ENCODE data around the gene WAPL. TPM values are rescaled to one million over a fixed set of nuclear protein-coding genes. Genes with fewer than 3 reads are reported as not detected.

WAPL gene
- total and polyA plus RNA-seq, 2 of the 4 experiments (the other 2 are of a cell fraction) = 11.5 to 31.7 TPM

DNA sequence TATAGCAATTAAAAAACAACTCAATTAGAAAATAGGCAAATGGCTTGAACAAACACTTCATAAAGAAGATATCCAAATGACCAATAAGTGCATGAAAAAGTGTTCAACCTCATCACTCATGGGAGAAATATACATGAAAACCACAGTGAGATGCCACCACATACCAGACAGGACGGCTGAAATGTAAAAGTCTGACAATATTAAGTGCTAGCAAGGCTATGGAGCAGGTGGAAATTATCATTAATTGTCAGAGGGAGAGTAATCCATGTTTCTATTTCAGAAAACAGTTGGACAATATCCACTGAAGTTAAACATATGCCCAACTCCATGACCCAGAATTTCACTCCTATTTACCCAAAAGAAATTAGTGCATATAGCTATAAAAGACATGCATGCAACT, 112.4 kb downstream of the WAPL start:
- POLR2A ChIA-PET (ENCODE audit: unreplicated experiment) = no interaction called here
- Histone ChIP-seq H2AK5ac (ENCODE audit: low read depth, low read length) (no peak overlapping the region), H3K36me3 (ENCODE audit: control insufficient read depth, insufficient read depth, low read length) (no peaks in the 10 kb centered on the region), H3K14ac (replicated peaks; ENCODE audit: low read depth, low read length) (no peak overlapping the region), H3K9ac (ENCODE audit: low read depth, low read length) (no peak overlapping the region), H2BK120ac (ENCODE audit: low read depth, low read length) (no peak overlapping the region), H3K27ac (ENCODE audit: insufficient read depth, low read length) (no peak overlapping the region), H3K56ac (ENCODE audit: extremely low read depth, insufficient read depth, low read length) (no peak overlapping the region), H2BK20ac (ENCODE audit: low read depth, low read length) (no peak overlapping the region), H3K4me2 (ENCODE audit: low read depth, low read length) (no peak overlapping the region), H3K4me1 (ENCODE audit: control insufficient read depth, insufficient read depth, low read length) (peaks cover 7% of the 10 kb centered on the region), H3K4ac (ENCODE audit: low read depth, low read length) (no peak overlapping the region), H3K27me3 (ENCODE audit: control insufficient read depth, insufficient read depth, low read length) (no peaks in the 10 kb centered on the region), H4K20me1 (ENCODE audit: insufficient read depth, low read length) (no peaks in the 10 kb centered on the region), H3K4me3 (ENCODE audit: insufficient read depth, low read depth, low read length) (no peak overlapping the region), H4K8ac (ENCODE audit: low read depth in 2 of 2, low read length in 2 of 2) (no peak overlapping the region), H4K91ac (ENCODE audit: insufficient read depth, low read depth, low read length) (no peak overlapping the region), H3K18ac (ENCODE audit: low read depth, low read length) (no peak overlapping the region), H2AFZ (replicated peaks; ENCODE audit: low read length, poor library complexity) (no peak overlapping the region), H2BK15ac (ENCODE audit: low read depth, low read length) (no peak overlapping the region), H3K9me3 (ENCODE audit: control insufficient read depth, insufficient read depth, low read length) (peaks cover 4% of the 10 kb centered on the region), H3K79me1 (ENCODE audit: low read depth in 1 of 2, low read length in 2 of 2) (no peaks in the 10 kb centered on the region), H4K5ac (ENCODE audit: low read depth, low read length) (no peak overlapping the region), H2AK9ac (replicated peaks; ENCODE audit: low read depth, low read length, poor library complexity) (no peak overlapping the region), H3K9me1 (ENCODE audit: insufficient read depth, low read length) (0 out of 2 replicates have a peak, but pooled peaks cover 5% of the 10 kb centered on the region), H2BK5ac (ENCODE audit: low read depth, low read length, poor library complexity, severe bottlenecking) (no peak overlapping the region), H3K23ac (ENCODE audit: low read depth, low read length) (no peak overlapping the region)
- in situ Hi-C loops (cut with MboI; ENCODE audit: low sequenced_read_pairs) (loop anchor here (10.0 kb wide), 1 partner anchor 496 kb away; no protein-coding TSS in a partner anchor), dilution Hi-C loops (cut with HindIII; ENCODE audit: low sequenced_read_pairs, unreplicated experiment) (no loop called here), intact Hi-C loops (cut with micrococcal nuclease) (no loop called here)
- no CpG with 5 or more reads among the region's 1 CpG for WGBS, 2 experiments (ENCODE audit: extremely low coverage in 2 of 2, insufficient read length in 1 of 2)
- DNase-seq (no peak), ATAC-seq (ENCODE audit: low read depth) (no peak)
- TF ChIP-seq, protein P1, sequence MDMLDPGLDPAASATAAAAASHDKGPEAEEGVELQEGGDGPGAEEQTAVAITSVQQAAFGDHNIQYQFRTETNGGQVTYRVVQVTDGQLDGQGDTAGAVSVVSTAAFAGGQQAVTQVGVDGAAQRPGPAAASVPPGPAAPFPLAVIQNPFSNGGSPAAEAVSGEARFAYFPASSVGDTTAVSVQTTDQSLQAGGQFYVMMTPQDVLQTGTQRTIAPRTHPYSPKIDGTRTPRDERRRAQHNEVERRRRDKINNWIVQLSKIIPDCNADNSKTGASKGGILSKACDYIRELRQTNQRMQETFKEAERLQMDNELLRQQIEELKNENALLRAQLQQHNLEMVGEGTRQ (IDR thresholded peaks at IDR 0.05; ENCODE audit: low read depth, low read length) = no peak
- TF ChIP-seq SMC3 (IDR thresholded peaks at IDR 0.05; ENCODE audit: low read depth, low read length) = no peak
- TF ChIP-seq, protein P2, sequence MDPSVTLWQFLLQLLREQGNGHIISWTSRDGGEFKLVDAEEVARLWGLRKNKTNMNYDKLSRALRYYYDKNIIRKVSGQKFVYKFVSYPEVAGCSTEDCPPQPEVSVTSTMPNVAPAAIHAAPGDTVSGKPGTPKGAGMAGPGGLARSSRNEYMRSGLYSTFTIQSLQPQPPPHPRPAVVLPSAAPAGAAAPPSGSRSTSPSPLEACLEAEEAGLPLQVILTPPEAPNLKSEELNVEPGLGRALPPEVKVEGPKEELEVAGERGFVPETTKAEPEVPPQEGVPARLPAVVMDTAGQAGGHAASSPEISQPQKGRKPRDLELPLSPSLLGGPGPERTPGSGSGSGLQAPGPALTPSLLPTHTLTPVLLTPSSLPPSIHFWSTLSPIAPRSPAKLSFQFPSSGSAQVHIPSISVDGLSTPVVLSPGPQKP (IDR thresholded peaks at IDR 0.05; ENCODE audit: borderline replicate concordance, low read depth, low read length) = no peak
- TF ChIP-seq, protein P3, sequence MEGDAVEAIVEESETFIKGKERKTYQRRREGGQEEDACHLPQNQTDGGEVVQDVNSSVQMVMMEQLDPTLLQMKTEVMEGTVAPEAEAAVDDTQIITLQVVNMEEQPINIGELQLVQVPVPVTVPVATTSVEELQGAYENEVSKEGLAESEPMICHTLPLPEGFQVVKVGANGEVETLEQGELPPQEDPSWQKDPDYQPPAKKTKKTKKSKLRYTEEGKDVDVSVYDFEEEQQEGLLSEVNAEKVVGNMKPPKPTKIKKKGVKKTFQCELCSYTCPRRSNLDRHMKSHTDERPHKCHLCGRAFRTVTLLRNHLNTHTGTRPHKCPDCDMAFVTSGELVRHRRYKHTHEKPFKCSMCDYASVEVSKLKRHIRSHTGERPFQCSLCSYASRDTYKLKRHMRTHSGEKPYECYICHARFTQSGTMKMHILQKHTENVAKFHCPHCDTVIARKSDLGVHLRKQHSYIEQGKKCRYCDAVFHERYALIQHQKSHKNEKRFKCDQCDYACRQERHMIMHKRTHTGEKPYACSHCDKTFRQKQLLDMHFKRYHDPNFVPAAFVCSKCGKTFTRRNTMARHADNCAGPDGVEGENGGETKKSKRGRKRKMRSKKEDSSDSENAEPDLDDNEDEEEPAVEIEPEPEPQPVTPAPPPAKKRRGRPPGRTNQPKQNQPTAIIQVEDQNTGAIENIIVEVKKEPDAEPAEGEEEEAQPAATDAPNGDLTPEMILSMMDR (conservative IDR thresholded peaks at IDR 0.05; ENCODE audit: low read depth, low read length) = no peak
- TF ChIP-seq RAD21 (IDR thresholded peaks at IDR 0.05; ENCODE audit: low read length) = no peak
- no peak for TF ChIP-seq CEBPB (IDR thresholded peaks at IDR 0.05; ENCODE audit: low read depth, low read length)
- no peak for TF ChIP-seq BHLHE40 (IDR thresholded peaks at IDR 0.05; ENCODE audit: low read depth, low read length)
- TF ChIP-seq RFX5 (IDR thresholded peaks at IDR 0.05; ENCODE audit: low read depth, low read length) = no peak
- no peak for TF ChIP-seq MXI1 (IDR thresholded peaks at IDR 0.05; ENCODE audit: borderline replicate concordance, low read depth, low read length)
- no peak for TF ChIP-seq MAFK (IDR thresholded peaks at IDR 0.05; ENCODE audit: low read depth, low read length)
- no peak for TF ChIP-seq FOS (IDR thresholded peaks at IDR 0.05; ENCODE audit: low read depth, low read length)
- TF ChIP-seq NFE2L2 (IDR thresholded peaks at IDR 0.05; ENCODE audit: low read depth, low read length) = no peak
- TF ChIP-seq RCOR1 (IDR thresholded peaks at IDR 0.05; ENCODE audit: insufficient replicate concordance, low read length) = no peak
- no peak for TF ChIP-seq POLR2A (IDR thresholded peaks at IDR 0.05; ENCODE audit: low read depth, low read length)
- TF ChIP-seq MAZ (IDR thresholded peaks at IDR 0.05; ENCODE audit: borderline replicate concordance, low read depth, low read length) = no peak
- TF ChIP-seq CHD1 (IDR thresholded peaks at IDR 0.05; ENCODE audit: low read depth, low read length) = no peak
- no TSS peak for BruUV-seq (replicated peaks)
- CTCF ChIA-PET = no interaction called here

Data from IMR-90 (cell line).